Calu3 (cell line): ENCODE data around the gene IGSF3. TPM values are rescaled to one million over a fixed set of nuclear protein-coding genes. Genes with fewer than 3 reads are reported as not detected.

Experiments
- BruUV-seq: library from RNA; stranded (reverse); fragments of 400-500 nt; replicated peaks from 2 replicates; lab custom pipeline; 2021; lab: Mats Ljungman, UMichigan
- CTCF ChIA-PET: fragments of 300-600 bp; sonication (Branson Sonifier 250); formaldehyde crosslinking; loops from one replicate; lab custom pipeline; 2022; ENCODE audit warnings: antibody characterized with exemption; lab: Charles Lee
- DNase-seq: peaks from one replicate; pipeline ENCODE4 v3.0.0; 2022
- H3K27ac Mint-ChIP-seq: one replicate; pipeline ENCODE4 v1.8.0; 2022; ENCODE audit warnings: mixed read lengths; ENCODE audit not compliant: unreplicated experiment
- H3K27me3 Mint-ChIP-seq: one replicate; pipeline ENCODE4 v1.8.0; 2022; ENCODE audit warnings: mixed read lengths; ENCODE audit not compliant: unreplicated experiment
- H3K36me3 Mint-ChIP-seq: one replicate; pipeline ENCODE4 v1.8.0; 2022; ENCODE audit warnings: mild to moderate bottlenecking, moderate library complexity, mixed read lengths; ENCODE audit not compliant: insufficient read depth, unreplicated experiment
- H3K4me1 Mint-ChIP-seq: one replicate; pipeline ENCODE4 v1.8.0; 2022; ENCODE audit warnings: mild to moderate bottlenecking, low read depth, mixed read lengths; ENCODE audit not compliant: unreplicated experiment
- H3K4me3 Mint-ChIP-seq: one replicate; pipeline ENCODE4 v1.8.0; 2022; ENCODE audit warnings: mild to moderate bottlenecking, low read depth, moderate library complexity, mixed read lengths; ENCODE audit not compliant: unreplicated experiment
- H3K9me3 Mint-ChIP-seq: one replicate; pipeline ENCODE4 v1.8.0; 2022; ENCODE audit warnings: low read depth, mixed read lengths; ENCODE audit not compliant: unreplicated experiment
- CTCF ChIP-seq: fragments of 200-600 bp; IDR thresholded peaks from one replicate; pipeline ENCODE4 v1.8.0; 2022; ENCODE audit warnings: antibody characterized with exemption; ENCODE audit not compliant: unreplicated experiment
- intact Hi-C: fragments of 100-400 bp; cut with micrococcal nuclease; formaldehyde crosslinking; loops from one replicate; pipeline ENCODE4 v1.10.0; 2022; ENCODE audit not compliant: unreplicated experiment
- total RNA-seq: library from RNA; stranded (reverse); gene quantifications from 2 replicates; pipeline ENCODE4 v1.2.3, GENCODE V29; 2022

Gene IGSF3
- total RNA-seq, 1 experiment from 2014 or later: 15.3 TPM

- CTCF ChIA-PET: no interaction called here
- no peak for DNase-seq
- no peak for TF ChIP-seq CTCF
- Mint-ChIP-seq H3K36me3 (peaks cover 34% of the 10 kb centered on the region), H3K27ac (peak overlapping the region; percentile 95), H3K4me3 (peak overlapping the region; percentile 87), H3K4me1 (peaks cover 39% of the 10 kb centered on the region), H3K9me3 (no peaks in the 10 kb centered on the region), H3K27me3 (no peaks in the 10 kb centered on the region)
- BruUV-seq: no TSS peak
- intact Hi-C loops: loop anchor here (5.0 kb wide), 2 partner anchors 150 to 485 kb away; no protein-coding TSS in a partner anchor
Observed at GRCh38 chr1:116572099-116572498, 95.4 kb downstream of the IGSF3 start.

- TF ChIP-seq CTCF: no peak
- Mint-ChIP-seq H3K27me3 (no peaks in the 10 kb centered on the region), H3K9me3 (no peaks in the 10 kb centered on the region), H3K27ac (peak overlapping the region; percentile 95), H3K36me3 (peaks cover 39% of the 10 kb centered on the region), H3K4me3 (peak overlapping the region; percentile 87), H3K4me1 (peaks cover 45% of the 10 kb centered on the region)
- BruUV-seq: no TSS peak
- CTCF ChIA-PET: interaction anchor here (0.6 to 0.7 kb wide), 3 partner anchors 13 to 433 kb away, joined by 3 to 9 read pairs (median 6); no protein-coding TSS in a partner anchor
- no peak for DNase-seq
- intact Hi-C loops: loop anchor here (5.0 kb wide), 2 partner anchors 151 to 486 kb away; no protein-coding TSS in a partner anchor
Observed at GRCh38 chr1:116571215-116571919, 96.2 kb downstream of the IGSF3 start.

- intact Hi-C loops: loop anchor here (5.0 kb wide), 2 partner anchors 152 to 487 kb away; no protein-coding TSS in a partner anchor
- peak; percentile 82 for DNase-seq
- BruUV-seq: no TSS peak
- peak within 1 kb of the TSS; percentile 87 for H3K4me3 Mint-ChIP-seq
- TF ChIP-seq CTCF: peak; percentile 44
- CTCF ChIA-PET: interaction anchor here (0.6 to 0.7 kb wide), 4 partner anchors 12 to 432 kb away, joined by 3 to 9 read pairs (median 5); no protein-coding TSS in a partner anchor
- H3K4me1 Mint-ChIP-seq: peaks cover 52% of the 10 kb centered on the region
- H3K27ac Mint-ChIP-seq: peak within 1 kb of the TSS; percentile 95
- no peaks in the 10 kb centered on the region for H3K27me3 Mint-ChIP-seq
- peaks cover 39% of the 10 kb centered on the region for H3K36me3 Mint-ChIP-seq
- H3K9me3 Mint-ChIP-seq: no peaks in the 10 kb centered on the region
Observed at GRCh38 chr1:116570358-116571214, 96.9 kb downstream of the IGSF3 start, which contains the start of gene CD58. Gene CD58, minus strand, starts transcription at chr1:116571026. Its CDS starts 54 bp downstream, at chr1:116570972.

- no TSS peak for BruUV-seq
- CTCF ChIA-PET: interaction anchor here (0.6 to 1.2 kb wide), 3 partner anchors 55 to 97 kb away, joined by 3 to 4 read pairs (median 3); no protein-coding TSS in a partner anchor
- intact Hi-C loops: loop anchor here (5.0 kb wide), 3 partner anchors 63 to 487 kb away; no protein-coding TSS in a partner anchor
- Mint-ChIP-seq H3K4me1 (peaks cover 52% of the 10 kb centered on the region), H3K36me3 (peaks cover 39% of the 10 kb centered on the region), H3K27ac (peak overlapping the region; percentile 50), H3K27me3 (no peaks in the 10 kb centered on the region), H3K9me3 (no peaks in the 10 kb centered on the region), H3K4me3 (peak overlapping the region; percentile 87)
- TF ChIP-seq CTCF: no peak
- DNase-seq: peak; percentile 55
Observed at GRCh38 chr1:116569776-116570357, 97.7 kb downstream of the IGSF3 start.
